ENCODE data around the gene TNNI3K. TPM values are rescaled to one million over a fixed set of nuclear protein-coding genes. Genes with fewer than 3 reads are reported as not detected.

TNNI3K gene
- total and polyA plus RNA-seq, 10 of the 15 experiments (the other 5 are each of a cell fraction or from before 2014, with no cell fraction given) = 0.14 to 1.6 (median 0.44) TPM; not detected in 4

DNA sequence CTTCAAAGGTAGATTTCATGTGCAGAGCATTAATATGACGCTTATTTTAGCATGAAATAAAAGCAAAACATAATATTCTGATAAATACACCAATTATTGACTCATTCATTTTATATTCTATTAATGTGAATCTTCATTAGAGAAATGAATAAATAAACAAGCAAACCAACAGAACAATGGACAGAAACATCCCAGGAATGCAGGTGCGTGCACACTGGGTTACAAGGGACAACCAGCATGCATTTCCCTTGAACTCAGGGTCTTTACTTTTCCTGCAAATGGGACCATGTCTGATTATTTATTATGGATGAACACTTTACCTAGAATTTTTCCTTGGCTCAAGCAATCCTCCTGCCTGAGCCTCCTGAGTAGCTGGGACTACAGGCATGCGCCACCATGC is 263.7 kb downstream of the TNNI3K start:
- in situ Hi-C loops (cut with MboI) = no loop called here
- TF ChIP-seq, protein P1, sequence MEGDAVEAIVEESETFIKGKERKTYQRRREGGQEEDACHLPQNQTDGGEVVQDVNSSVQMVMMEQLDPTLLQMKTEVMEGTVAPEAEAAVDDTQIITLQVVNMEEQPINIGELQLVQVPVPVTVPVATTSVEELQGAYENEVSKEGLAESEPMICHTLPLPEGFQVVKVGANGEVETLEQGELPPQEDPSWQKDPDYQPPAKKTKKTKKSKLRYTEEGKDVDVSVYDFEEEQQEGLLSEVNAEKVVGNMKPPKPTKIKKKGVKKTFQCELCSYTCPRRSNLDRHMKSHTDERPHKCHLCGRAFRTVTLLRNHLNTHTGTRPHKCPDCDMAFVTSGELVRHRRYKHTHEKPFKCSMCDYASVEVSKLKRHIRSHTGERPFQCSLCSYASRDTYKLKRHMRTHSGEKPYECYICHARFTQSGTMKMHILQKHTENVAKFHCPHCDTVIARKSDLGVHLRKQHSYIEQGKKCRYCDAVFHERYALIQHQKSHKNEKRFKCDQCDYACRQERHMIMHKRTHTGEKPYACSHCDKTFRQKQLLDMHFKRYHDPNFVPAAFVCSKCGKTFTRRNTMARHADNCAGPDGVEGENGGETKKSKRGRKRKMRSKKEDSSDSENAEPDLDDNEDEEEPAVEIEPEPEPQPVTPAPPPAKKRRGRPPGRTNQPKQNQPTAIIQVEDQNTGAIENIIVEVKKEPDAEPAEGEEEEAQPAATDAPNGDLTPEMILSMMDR (IDR thresholded peaks at IDR 0.05 in 2 of 3, conservative IDR thresholded peaks at IDR 0.05 in 1 of 3; ENCODE audit: control insufficient read depth in 2 of 3, extremely low read depth in 1 of 3, insufficient read depth in 1 of 3, low read depth in 3 of 3, low read length in 3 of 3) = no peak
- TF ChIP-seq, protein P2, sequence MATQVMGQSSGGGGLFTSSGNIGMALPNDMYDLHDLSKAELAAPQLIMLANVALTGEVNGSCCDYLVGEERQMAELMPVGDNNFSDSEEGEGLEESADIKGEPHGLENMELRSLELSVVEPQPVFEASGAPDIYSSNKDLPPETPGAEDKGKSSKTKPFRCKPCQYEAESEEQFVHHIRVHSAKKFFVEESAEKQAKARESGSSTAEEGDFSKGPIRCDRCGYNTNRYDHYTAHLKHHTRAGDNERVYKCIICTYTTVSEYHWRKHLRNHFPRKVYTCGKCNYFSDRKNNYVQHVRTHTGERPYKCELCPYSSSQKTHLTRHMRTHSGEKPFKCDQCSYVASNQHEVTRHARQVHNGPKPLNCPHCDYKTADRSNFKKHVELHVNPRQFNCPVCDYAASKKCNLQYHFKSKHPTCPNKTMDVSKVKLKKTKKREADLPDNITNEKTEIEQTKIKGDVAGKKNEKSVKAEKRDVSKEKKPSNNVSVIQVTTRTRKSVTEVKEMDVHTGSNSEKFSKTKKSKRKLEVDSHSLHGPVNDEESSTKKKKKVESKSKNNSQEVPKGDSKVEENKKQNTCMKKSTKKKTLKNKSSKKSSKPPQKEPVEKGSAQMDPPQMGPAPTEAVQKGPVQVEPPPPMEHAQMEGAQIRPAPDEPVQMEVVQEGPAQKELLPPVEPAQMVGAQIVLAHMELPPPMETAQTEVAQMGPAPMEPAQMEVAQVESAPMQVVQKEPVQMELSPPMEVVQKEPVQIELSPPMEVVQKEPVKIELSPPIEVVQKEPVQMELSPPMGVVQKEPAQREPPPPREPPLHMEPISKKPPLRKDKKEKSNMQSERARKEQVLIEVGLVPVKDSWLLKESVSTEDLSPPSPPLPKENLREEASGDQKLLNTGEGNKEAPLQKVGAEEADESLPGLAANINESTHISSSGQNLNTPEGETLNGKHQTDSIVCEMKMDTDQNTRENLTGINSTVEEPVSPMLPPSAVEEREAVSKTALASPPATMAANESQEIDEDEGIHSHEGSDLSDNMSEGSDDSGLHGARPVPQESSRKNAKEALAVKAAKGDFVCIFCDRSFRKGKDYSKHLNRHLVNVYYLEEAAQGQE (IDR thresholded peaks at IDR 0.05; ENCODE audit: low read depth, low read length) = no peak
- TF ChIP-seq, protein P3, sequence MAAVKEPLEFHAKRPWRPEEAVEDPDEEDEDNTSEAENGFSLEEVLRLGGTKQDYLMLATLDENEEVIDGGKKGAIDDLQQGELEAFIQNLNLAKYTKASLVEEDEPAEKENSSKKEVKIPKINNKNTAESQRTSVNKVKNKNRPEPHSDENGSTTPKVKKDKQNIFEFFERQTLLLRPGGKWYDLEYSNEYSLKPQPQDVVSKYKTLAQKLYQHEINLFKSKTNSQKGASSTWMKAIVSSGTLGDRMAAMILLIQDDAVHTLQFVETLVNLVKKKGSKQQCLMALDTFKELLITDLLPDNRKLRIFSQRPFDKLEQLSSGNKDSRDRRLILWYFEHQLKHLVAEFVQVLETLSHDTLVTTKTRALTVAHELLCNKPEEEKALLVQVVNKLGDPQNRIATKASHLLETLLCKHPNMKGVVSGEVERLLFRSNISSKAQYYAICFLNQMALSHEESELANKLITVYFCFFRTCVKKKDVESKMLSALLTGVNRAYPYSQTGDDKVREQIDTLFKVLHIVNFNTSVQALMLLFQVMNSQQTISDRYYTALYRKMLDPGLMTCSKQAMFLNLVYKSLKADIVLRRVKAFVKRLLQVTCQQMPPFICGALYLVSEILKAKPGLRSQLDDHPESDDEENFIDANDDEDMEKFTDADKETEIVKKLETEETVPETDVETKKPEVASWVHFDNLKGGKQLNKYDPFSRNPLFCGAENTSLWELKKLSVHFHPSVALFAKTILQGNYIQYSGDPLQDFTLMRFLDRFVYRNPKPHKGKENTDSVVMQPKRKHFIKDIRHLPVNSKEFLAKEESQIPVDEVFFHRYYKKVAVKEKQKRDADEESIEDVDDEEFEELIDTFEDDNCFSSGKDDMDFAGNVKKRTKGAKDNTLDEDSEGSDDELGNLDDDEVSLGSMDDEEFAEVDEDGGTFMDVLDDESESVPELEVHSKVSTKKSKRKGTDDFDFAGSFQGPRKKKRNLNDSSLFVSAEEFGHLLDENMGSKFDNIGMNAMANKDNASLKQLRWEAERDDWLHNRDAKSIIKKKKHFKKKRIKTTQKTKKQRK (IDR thresholded peaks at IDR 0.05; ENCODE audit: low read depth, low read length) = no peak
- TF ChIP-seq NRF1 (conservative IDR thresholded peaks at IDR 0.05; ENCODE audit: low read depth, low read length) (no peak), ZNF592 (IDR thresholded peaks at IDR 0.05) (no peak), EP300 (IDR thresholded peaks at IDR 0.05; ENCODE audit: borderline replicate concordance in 1 of 2, control insufficient read depth in 1 of 2, low read depth in 2 of 2, low read length in 2 of 2) (no peak), CHD2 (IDR thresholded peaks at IDR 0.05; ENCODE audit: borderline replicate concordance, low read depth, low read length) (no peak)
- TF ChIP-seq, protein P4, sequence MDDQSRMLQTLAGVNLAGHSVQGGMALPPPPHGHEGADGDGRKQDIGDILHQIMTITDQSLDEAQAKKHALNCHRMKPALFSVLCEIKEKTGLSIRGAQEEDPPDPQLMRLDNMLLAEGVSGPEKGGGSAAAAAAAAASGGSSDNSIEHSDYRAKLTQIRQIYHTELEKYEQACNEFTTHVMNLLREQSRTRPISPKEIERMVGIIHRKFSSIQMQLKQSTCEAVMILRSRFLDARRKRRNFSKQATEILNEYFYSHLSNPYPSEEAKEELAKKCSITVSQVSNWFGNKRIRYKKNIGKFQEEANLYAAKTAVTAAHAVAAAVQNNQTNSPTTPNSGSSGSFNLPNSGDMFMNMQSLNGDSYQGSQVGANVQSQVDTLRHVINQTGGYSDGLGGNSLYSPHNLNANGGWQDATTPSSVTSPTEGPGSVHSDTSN (IDR thresholded peaks at IDR 0.05; ENCODE audit: insufficient replicate concordance, low read depth, low read length) = no peak

More for the DNA sequence above, 263.7 kb downstream of the TNNI3K start:
- Histone ChIP-seq H4K20me1 (ENCODE audit: control insufficient read depth, insufficient read depth) (no peaks in the 10 kb centered on the region), H3K27me3 (replicated peaks in 1 of 2; ENCODE audit: control insufficient read depth in 2 of 2, insufficient read depth in 2 of 2, low read length in 1 of 2) (no peaks in the 10 kb centered on the region), H3K27ac (ENCODE audit: control insufficient read depth, insufficient read depth) (no peak overlapping the region), H3K4me2 (ENCODE audit: control insufficient read depth, insufficient read depth) (no peak overlapping the region), H3K9me3 (replicated peaks; ENCODE audit: control insufficient read depth, insufficient read depth, low read length) (no peaks in the 10 kb centered on the region), H3K9ac (ENCODE audit: control insufficient read depth, insufficient read depth, low read length) (no peak overlapping the region), H3K4me3 (no peak overlapping the region), H3K4me1 (ENCODE audit: control insufficient read depth, insufficient read depth, low read length) (no peaks in the 10 kb centered on the region), H3K79me2 (ENCODE audit: control insufficient read depth, insufficient read depth, low read length) (no peaks in the 10 kb centered on the region), H2AFZ (ENCODE audit: control insufficient read depth, low read depth, low read length) (no peak overlapping the region), H3K36me3 (ENCODE audit: control insufficient read depth in 2 of 2, insufficient read depth in 2 of 2, low read length in 1 of 2) (no peaks in the 10 kb centered on the region)
- WGBS (ENCODE audit: insufficient coverage, insufficient replicate concordance, low lambda C conversion rate, missing lambda C conversion rate) = 72% methylated on average over 3 of the region's 3 CpGs
- intact Hi-C loops (cut with micrococcal nuclease; ENCODE audit: unreplicated experiment) = no loop called here
- ChIA-PET RAD21 (ENCODE audit: unreplicated experiment) (no interaction called here), POLR2A (no interaction called here), SMC1A (ENCODE audit: uncharacterized antibody, unreplicated experiment) (interaction anchor here (1.3 kb wide), 1 partner anchor 8 kb away, joined by 3 read pairs; no protein-coding TSS in a partner anchor), CTCF (no interaction called here)
- ATAC-seq (no peak), DNase-seq (ENCODE audit: low read depth, low spot score) (no peak), FAIRE-seq (no peak)
- no TSS peak for BruUV-seq (replicated peaks)

Data from GM12878 (cell line).